OCI-LY7 (cell line): ENCODE results near the gene COL4A1.

Experiments
- EZH2phosphoT487 ChIP-seq: fragments of 200-600 bp; sonication (generic); IDR thresholded peaks from 2 replicates; pipeline ENCODE4 v1.6.1; 2018; ENCODE audit warnings: low read depth, borderline replicate concordance, mild to moderate bottlenecking, mixed run types, antibody characterized with exemption, low read length, moderate library complexity, mixed read lengths
- TF ChIP-seq, protein P1 (sequence below): fragments of 200-600 bp; sonication (generic); conservative IDR thresholded peaks from 2 replicates; pipeline ENCODE4 v1.5.1; 2014; ENCODE audit warnings: mild to moderate bottlenecking, antibody characterized with exemption, low read length, moderate library complexity, mixed read lengths

DNA sequence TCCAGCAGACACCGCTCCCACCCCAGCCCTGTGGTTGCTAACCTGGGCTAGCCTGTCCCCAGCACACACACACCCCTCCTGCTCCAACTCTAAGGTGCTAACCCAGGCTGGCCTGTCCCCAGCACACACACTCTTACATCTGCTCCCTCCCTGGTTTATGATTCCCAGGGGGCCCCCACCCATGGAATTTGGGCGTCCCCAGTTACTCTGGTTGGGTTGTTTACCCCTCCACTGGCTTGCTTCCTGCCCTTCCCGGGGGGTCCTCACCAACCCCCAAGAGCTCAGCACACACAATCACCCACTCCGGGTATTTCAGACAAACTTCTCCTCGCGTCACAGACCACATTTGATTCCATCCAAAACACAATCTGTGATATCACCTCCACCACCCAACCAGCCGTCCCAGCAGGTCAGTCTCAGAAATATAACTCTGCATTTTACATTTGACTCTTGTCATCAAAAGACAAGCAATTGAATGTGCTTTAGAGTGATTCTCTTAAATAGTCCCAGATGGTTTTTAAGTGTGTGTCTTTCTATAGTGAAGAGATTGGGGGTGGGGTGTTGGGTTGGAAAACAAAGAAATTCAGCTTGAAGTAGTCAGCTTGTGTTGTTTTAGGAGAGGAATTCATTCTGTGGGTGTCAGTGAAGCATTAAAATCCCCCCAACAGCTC is 20.2 kb upstream of the COL4A1 start:
- TF ChIP-seq, protein P1, sequence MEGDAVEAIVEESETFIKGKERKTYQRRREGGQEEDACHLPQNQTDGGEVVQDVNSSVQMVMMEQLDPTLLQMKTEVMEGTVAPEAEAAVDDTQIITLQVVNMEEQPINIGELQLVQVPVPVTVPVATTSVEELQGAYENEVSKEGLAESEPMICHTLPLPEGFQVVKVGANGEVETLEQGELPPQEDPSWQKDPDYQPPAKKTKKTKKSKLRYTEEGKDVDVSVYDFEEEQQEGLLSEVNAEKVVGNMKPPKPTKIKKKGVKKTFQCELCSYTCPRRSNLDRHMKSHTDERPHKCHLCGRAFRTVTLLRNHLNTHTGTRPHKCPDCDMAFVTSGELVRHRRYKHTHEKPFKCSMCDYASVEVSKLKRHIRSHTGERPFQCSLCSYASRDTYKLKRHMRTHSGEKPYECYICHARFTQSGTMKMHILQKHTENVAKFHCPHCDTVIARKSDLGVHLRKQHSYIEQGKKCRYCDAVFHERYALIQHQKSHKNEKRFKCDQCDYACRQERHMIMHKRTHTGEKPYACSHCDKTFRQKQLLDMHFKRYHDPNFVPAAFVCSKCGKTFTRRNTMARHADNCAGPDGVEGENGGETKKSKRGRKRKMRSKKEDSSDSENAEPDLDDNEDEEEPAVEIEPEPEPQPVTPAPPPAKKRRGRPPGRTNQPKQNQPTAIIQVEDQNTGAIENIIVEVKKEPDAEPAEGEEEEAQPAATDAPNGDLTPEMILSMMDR: no peak
- TF ChIP-seq EZH2phosphoT487: no peak
